ENCODE data around the gene PFKP.
"Not testable (repeated sequence)": the region's sequence is repeated elsewhere in the genome, so short reads cannot be mapped to it uniquely, and the experiment has no call there.

Gene PFKP

DNA sequence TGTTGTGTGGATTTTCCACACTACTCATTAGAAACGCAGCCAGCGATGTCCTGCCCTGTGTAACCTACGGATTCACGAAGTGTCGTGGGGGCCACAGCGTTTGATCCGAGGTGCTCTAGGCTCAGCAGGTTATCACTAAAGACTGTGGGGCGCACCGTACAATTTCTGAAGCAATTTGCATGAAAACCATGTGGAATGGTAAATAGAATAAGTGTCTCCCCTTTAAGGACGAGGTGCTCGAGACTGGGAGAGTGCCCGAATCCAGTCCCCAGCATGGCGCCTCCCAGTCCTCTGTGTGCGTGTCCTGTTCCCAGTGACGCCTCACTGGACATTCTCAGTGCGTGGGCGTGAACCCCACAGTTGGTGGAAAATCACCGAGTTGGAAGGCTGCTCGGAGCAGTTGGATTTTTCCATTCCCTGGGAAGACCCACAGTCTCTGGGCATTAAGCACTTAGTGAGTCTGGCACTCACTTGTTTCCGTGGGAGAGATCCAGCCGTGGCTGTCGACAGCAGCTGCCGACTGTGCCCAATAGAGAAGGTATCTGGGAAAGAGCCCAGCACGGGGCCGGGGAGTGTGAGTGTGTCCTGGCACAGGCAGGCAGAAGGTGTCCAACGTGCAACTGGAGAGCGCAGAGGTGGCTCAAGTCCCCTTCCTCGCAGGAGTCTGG, 37.0 kb downstream of the PFKP start:
- Histone ChIP-seq H3K9ac (ENCODE audit: low read depth, low read length, poor library complexity, severe bottlenecking) (no peak overlapping the region), H3K9me3 (ENCODE audit: insufficient read depth, low read depth, low read length) (no peaks in the 10 kb centered on the region), H4K20me1 (ENCODE audit: insufficient read depth, low read length, poor library complexity, severe bottlenecking) (peaks cover 25% of the 10 kb centered on the region), H3K4me3 (ENCODE audit: low read length, poor library complexity, severe bottlenecking) (no peak overlapping the region), H3K27me3 (ENCODE audit: insufficient read depth, low read length, poor library complexity, severe bottlenecking) (no peaks in the 10 kb centered on the region), H3K36me3 (ENCODE audit: insufficient read depth, low read length) (peaks cover 91% of the 10 kb centered on the region), H3K79me2 (ENCODE audit: insufficient read depth, low read length) (peaks cover 28% of the 10 kb centered on the region), H3K4me1 (ENCODE audit: insufficient read depth, low read length, poor library complexity, severe bottlenecking) (no peaks in the 10 kb centered on the region), H3K9me2 (replicated peaks; ENCODE audit: low read depth, low read length) (no peaks in the 10 kb centered on the region), H3K4me2 (ENCODE audit: low read depth, low read length, poor library complexity, severe bottlenecking) (no peak overlapping the region), H3F3A (ENCODE audit: low read depth) (no peaks in the 10 kb centered on the region), H2AFZ (ENCODE audit: low read length) (no peak overlapping the region)
- TF ChIP-seq EZH2phosphoT487 (IDR thresholded peaks at IDR 0.05; ENCODE audit: borderline replicate concordance), result no peak
- TF ChIP-seq, protein P1, sequence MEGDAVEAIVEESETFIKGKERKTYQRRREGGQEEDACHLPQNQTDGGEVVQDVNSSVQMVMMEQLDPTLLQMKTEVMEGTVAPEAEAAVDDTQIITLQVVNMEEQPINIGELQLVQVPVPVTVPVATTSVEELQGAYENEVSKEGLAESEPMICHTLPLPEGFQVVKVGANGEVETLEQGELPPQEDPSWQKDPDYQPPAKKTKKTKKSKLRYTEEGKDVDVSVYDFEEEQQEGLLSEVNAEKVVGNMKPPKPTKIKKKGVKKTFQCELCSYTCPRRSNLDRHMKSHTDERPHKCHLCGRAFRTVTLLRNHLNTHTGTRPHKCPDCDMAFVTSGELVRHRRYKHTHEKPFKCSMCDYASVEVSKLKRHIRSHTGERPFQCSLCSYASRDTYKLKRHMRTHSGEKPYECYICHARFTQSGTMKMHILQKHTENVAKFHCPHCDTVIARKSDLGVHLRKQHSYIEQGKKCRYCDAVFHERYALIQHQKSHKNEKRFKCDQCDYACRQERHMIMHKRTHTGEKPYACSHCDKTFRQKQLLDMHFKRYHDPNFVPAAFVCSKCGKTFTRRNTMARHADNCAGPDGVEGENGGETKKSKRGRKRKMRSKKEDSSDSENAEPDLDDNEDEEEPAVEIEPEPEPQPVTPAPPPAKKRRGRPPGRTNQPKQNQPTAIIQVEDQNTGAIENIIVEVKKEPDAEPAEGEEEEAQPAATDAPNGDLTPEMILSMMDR (conservative IDR thresholded peaks at IDR 0.05; ENCODE audit: low read length), result no peak

DNA sequence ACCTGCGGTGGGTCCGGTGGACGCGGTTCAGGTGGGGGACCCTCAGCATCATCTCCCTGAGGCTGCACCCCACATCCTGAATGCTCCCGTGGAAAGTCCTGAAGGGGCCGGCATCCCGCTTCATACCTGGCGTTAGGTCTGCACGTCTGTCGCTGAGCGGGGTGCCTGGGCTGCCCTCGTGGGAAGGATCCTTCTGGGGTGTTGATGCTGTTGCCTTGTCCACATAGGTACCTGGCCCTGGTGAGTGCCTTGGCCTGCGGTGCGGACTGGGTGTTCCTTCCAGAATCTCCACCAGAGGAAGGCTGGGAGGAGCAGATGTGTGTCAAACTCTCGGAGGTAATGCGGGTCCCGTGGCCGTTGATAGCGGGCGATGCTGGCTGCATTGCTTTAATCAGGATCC, 37.8 kb downstream of the PFKP start:
- H3K4me2 ChIP-seq (ENCODE audit: low read depth, low read length, poor library complexity, severe bottlenecking), result no peak overlapping the region
- H3K79me2 ChIP-seq (ENCODE audit: insufficient read depth, low read length), result peaks cover 20% of the 10 kb centered on the region
- TF ChIP-seq, protein P1 (conservative IDR thresholded peaks at IDR 0.05; ENCODE audit: low read length), result no peak
- TF ChIP-seq EZH2phosphoT487 (IDR thresholded peaks at IDR 0.05; ENCODE audit: borderline replicate concordance), result no peak
- no peak overlapping the region for H3K4me3 ChIP-seq (ENCODE audit: low read length, poor library complexity, severe bottlenecking)
- no peaks in the 10 kb centered on the region for H3K27me3 ChIP-seq (ENCODE audit: insufficient read depth, low read length, poor library complexity, severe bottlenecking)
- H2AFZ ChIP-seq (ENCODE audit: low read length), result no peak overlapping the region
- no peak overlapping the region for H3K9ac ChIP-seq (ENCODE audit: low read depth, low read length, poor library complexity, severe bottlenecking)
- no peaks in the 10 kb centered on the region for H3K4me1 ChIP-seq (ENCODE audit: insufficient read depth, low read length, poor library complexity, severe bottlenecking)
- H4K20me1 ChIP-seq (ENCODE audit: insufficient read depth, low read length, poor library complexity, severe bottlenecking), result peaks cover 20% of the 10 kb centered on the region
- no peaks in the 10 kb centered on the region for H3F3A ChIP-seq (ENCODE audit: low read depth)
- peaks cover 89% of the 10 kb centered on the region for H3K36me3 ChIP-seq (ENCODE audit: insufficient read depth, low read length)
- H3K9me2 ChIP-seq (replicated peaks; ENCODE audit: low read depth, low read length), result no peaks in the 10 kb centered on the region
- no peaks in the 10 kb centered on the region for H3K9me3 ChIP-seq (ENCODE audit: insufficient read depth, low read depth, low read length)

DNA sequence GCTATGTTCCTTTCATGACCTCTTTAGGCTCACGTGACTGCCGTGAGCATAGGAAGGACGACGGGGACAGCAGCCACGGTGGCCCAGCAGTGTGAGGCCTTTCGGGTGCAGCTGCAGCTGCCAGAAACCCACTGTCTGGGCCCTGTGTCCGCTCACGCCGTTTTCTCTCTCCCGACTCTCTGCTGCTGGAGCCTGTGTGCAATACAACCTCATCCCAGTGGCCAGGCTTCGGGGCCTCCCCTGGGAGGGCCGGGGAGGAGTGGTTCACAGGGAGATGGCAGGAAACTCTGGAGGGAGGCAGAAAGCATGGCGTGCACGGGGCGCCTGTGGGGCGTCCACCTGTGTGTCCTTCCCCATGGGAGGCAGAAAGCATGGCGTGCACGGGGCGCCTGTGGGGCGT, 38.6 kb downstream of the PFKP start:
- Histone ChIP-seq H3K36me3 (ENCODE audit: insufficient read depth, low read length) (peaks cover 88% of the 10 kb centered on the region; the same call in 1 of the 2 replicates), H3K4me1 (ENCODE audit: insufficient read depth, low read length, poor library complexity, severe bottlenecking) (no peaks in the 10 kb centered on the region), H3K4me3 (ENCODE audit: low read length, poor library complexity, severe bottlenecking) (no peak overlapping the region), H3K79me2 (ENCODE audit: insufficient read depth, low read length) (peaks cover 13% of the 10 kb centered on the region; the same call in 1 of the 2 replicates), H3K9me3 (ENCODE audit: insufficient read depth, low read depth, low read length) (no peaks in the 10 kb centered on the region), H2AFZ (ENCODE audit: low read length) (no peak overlapping the region), H3F3A (ENCODE audit: low read depth) (no peaks in the 10 kb centered on the region), H3K9me2 (replicated peaks; ENCODE audit: low read depth, low read length) (no peaks in the 10 kb centered on the region), H3K4me2 (ENCODE audit: low read depth, low read length, poor library complexity, severe bottlenecking) (no peak overlapping the region), H4K20me1 (ENCODE audit: insufficient read depth, low read length, poor library complexity, severe bottlenecking) (peaks cover 12% of the 10 kb centered on the region), H3K9ac (ENCODE audit: low read depth, low read length, poor library complexity, severe bottlenecking) (no peak overlapping the region), H3K27me3 (ENCODE audit: insufficient read depth, low read length, poor library complexity, severe bottlenecking) (no peaks in the 10 kb centered on the region)
- TF ChIP-seq EZH2phosphoT487 (IDR thresholded peaks at IDR 0.05; ENCODE audit: borderline replicate concordance), result no peak
- TF ChIP-seq, protein P1 (conservative IDR thresholded peaks at IDR 0.05; ENCODE audit: low read length), result no peak

DNA sequence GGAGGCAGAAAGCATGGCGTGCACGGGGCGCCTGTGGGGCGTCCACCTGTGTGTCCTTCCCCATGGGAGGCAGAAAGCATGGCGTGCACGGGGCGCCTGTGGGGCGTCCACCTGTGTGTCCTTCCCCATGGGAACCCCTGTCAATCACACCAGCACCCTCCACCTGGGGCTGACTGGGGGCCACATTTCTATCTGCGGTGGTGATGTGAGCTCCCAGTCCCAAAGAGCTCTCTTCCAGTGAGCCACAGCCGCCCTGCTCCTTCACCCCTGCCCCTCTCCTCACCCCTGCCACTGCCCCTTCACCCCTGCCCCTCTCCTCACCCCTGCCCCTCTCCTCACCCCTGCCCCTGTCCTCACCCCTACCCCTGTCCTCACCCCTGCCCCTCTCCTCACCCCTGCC, 39.0 kb downstream of the PFKP start:
- H3K4me3 ChIP-seq (ENCODE audit: low read length, poor library complexity, severe bottlenecking); H3K79me2 ChIP-seq (ENCODE audit: insufficient read depth, low read length); H3K27me3 ChIP-seq (ENCODE audit: insufficient read depth, low read length, poor library complexity, severe bottlenecking); H2AFZ ChIP-seq (ENCODE audit: low read length); H3F3A ChIP-seq (ENCODE audit: low read depth); H3K9me3 ChIP-seq (ENCODE audit: insufficient read depth, low read depth, low read length); H3K9me2 ChIP-seq (replicated peaks; ENCODE audit: low read depth, low read length); H3K4me2 ChIP-seq (ENCODE audit: low read depth, low read length, poor library complexity, severe bottlenecking); H3K9ac ChIP-seq (ENCODE audit: low read depth, low read length, poor library complexity, severe bottlenecking); H4K20me1 ChIP-seq (ENCODE audit: insufficient read depth, low read length, poor library complexity, severe bottlenecking); H3K4me1 ChIP-seq (ENCODE audit: insufficient read depth, low read length, poor library complexity, severe bottlenecking): not testable (repeated sequence)
- H3K36me3 ChIP-seq (ENCODE audit: insufficient read depth, low read length), result peaks cover 88% of the 10 kb centered on the region; the same call in 1 of the 2 replicates
